IPS DF 6.9 (cell line): ENCODE results near the gene COMMD10.
A peak's percentile ranks its signal among the peaks of the same experiment; 100 is the strongest.
"Not testable (repeated sequence)": the region's sequence is repeated elsewhere in the genome, so short reads cannot be mapped to it uniquely, and the experiment has no call there.

Experiments
- DNase-seq: peaks from one replicate; pipeline ENCODE4 v3.0.0-alpha.2; 2013; ENCODE audit warnings: low read depth, low spot score
- H3K27ac ChIP-seq: one replicate; pipeline ENCODE4 v1.5.1; 2013; ENCODE audit warnings: low read length, control low read depth
- H3K27me3 ChIP-seq: 2 replicates; pipeline ENCODE4 v1.6.1; 2013; ENCODE audit warnings: mild to moderate bottlenecking, low read length; ENCODE audit not compliant: control insufficient read depth, insufficient read depth
- H3K36me3 ChIP-seq: 2 replicates; pipeline ENCODE4 v1.6.1; 2013; ENCODE audit warnings: low read length; ENCODE audit not compliant: control insufficient read depth, insufficient read depth
- H3K4me1 ChIP-seq: 2 replicates; pipeline ENCODE4 v1.6.1; 2013; ENCODE audit warnings: low read length; ENCODE audit not compliant: control insufficient read depth, insufficient read depth
- H3K4me3 ChIP-seq: 2 replicates; pipeline ENCODE4 v1.5.1; 2013; ENCODE audit warnings: mild to moderate bottlenecking, low read length
- H3K9me3 ChIP-seq: 2 replicates; pipeline ENCODE4 v1.6.1; 2013; ENCODE audit warnings: low read length, inconsistent platforms; ENCODE audit not compliant: control insufficient read depth, insufficient read depth
- WGBS: extraction: QIAGEN DNeasy Blood & Tissue Kit; methylation state at CpG from one replicate; pipeline ENCODE4 v1.1.7; 2013; ENCODE audit warnings: mixed read lengths, missing lambda C conversion rate; ENCODE audit not compliant: insufficient read length, insufficient coverage; 5-methylcytosine and 5-hydroxymethylcytosine counted together

Gene COMMD10

DNA sequence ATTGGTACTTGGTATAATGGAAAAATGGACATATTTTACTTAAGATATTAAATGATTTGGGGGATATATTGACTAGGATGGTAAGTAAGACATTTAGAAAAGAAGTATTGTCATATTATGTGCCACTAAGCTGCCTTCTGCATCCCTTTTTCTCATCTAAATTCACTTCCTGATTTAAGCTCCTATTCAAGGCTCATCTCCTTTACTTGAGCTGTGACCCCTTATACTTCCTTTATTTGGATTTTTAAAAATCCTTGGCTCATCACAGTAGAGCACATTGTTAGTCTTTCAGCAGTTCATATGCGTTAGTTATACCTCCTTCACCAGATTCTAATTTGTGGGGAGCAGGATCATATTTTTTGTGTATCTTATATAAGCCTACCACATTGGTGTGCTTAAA is 6.6 kb downstream of the COMMD10 start:
- no peaks in the 10 kb centered on the region for H3K4me1 ChIP-seq
- no peaks in the 10 kb centered on the region for H3K9me3 ChIP-seq
- no peak overlapping the region for H3K27ac ChIP-seq
- no peak for DNase-seq
- WGBS, result no CpG with 5 or more reads among the region's 1 CpG
- no peaks in the 10 kb centered on the region for H3K27me3 ChIP-seq
- H3K36me3 ChIP-seq, result peaks cover 2% of the 10 kb centered on the region; the same call in 1 of the 2 replicates
- H3K4me3 ChIP-seq, result no peak overlapping the region

DNA sequence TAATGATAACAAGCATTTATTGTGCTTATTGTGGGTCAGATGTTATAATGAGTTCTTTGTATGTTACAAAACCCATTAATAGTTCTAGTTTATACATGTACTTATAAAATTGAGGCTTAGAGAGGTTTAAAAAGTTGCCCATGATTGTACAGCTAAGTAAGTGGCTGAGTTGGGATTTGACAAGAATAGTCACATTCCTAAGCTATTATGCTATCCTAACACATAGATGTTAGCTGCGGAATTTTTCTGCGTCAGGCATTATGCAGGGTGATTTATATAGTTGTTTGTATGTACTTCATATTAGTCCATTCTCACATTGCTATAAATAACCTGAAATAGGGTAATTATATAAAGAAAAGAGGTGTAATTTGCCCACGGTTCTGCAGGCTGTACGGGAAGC is 12.5 kb downstream of the COMMD10 start:
- H3K27me3 ChIP-seq, result no peaks in the 10 kb centered on the region
- H3K4me3 ChIP-seq, result no peak overlapping the region
- H3K36me3 ChIP-seq, result peaks cover 2% of the 10 kb centered on the region; the same call in 1 of the 2 replicates
- WGBS, result no CpG with 5 or more reads among the region's 4 CpGs
- no peak for DNase-seq
- no peaks in the 10 kb centered on the region for H3K9me3 ChIP-seq
- no peak overlapping the region for H3K27ac ChIP-seq
- H3K4me1 ChIP-seq, result no peaks in the 10 kb centered on the region

DNA sequence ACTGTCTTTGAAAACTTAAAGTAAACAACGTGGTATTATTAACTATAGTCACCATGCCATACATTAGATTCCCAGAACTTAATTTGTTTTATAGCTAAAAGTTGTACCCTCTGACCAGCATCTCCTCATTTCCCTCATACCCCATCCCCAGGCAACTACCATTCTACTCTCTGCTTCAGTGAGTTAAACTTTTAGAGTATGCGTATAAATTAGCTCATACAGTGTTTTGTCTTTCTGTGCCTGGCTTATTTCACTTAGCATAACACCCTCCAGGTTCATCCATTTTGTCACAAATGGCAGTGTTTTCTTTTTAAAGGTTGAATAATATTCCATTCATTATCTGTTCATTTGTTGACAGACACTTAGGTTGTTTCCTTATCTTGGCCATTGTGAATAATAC is 14.2 kb downstream of the COMMD10 start:
- DNase-seq, result no peak
- Histone ChIP-seq H3K27ac (no peak overlapping the region), H3K9me3 (no peaks in the 10 kb centered on the region), H3K4me3 (no peak overlapping the region), H3K27me3 (no peaks in the 10 kb centered on the region), H3K36me3 (peaks cover 2% of the 10 kb centered on the region; the same call in 1 of the 2 replicates), H3K4me1 (no peaks in the 10 kb centered on the region)
- no CpG with 5 or more reads among the region's 2 CpGs for whole genome bisulfite sequencing

DNA sequence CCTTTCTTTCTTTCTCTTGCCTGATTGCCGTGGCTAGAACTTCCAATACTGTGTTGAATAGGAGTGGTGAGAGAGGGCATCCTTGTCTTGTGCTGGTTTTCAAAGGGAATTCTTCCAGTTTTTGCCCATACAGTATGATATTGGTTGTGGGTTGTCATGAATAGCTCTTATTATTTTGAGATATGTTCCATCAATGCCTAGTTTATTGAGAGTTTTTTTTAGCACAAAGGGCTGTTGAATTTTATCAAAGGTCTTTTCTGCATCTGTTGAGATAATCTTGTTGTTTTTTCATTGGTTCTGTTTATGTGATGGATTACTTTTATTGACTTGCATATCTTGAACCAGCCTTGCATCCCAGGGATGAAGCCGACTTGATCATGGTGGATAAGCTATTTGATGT is 20.1 kb downstream of the COMMD10 start:
- H3K27me3 ChIP-seq, H3K36me3 ChIP-seq, DNase-seq, H3K9me3 ChIP-seq, H3K4me1 ChIP-seq, H3K4me3 ChIP-seq, H3K27ac ChIP-seq: not testable (repeated sequence)
- WGBS, result no CpG with 5 or more reads among the region's 2 CpGs

DNA sequence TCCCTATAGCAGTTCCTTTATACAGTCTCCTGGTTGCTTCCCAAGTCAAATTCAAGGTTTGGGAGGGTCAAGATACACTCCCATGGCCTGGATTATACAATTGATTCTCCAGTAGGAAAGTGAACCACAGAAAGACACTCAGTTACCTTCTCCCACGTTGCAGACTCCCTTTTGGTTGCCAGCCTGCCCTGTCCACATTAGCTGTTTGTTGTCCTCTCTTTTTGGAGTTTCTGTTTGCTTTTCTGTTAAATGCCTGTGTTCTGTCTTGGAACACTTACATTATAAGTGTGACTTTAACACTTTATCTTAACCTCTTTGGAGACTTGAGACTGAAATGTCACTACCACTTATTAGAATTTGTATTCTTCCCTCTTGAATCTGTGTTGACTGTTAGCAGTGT is 30.3 kb downstream of the COMMD10 start:
- Histone ChIP-seq H3K4me1 (no peaks in the 10 kb centered on the region), H3K27ac (no peak overlapping the region), H3K4me3 (no peak overlapping the region), H3K27me3 (no peaks in the 10 kb centered on the region), H3K9me3 (no peaks in the 10 kb centered on the region), H3K36me3 (no peaks in the 10 kb centered on the region)
- DNase-seq, result no peak
- WGBS, result no CpG with 5 or more reads among the region's 1 CpG

DNA sequence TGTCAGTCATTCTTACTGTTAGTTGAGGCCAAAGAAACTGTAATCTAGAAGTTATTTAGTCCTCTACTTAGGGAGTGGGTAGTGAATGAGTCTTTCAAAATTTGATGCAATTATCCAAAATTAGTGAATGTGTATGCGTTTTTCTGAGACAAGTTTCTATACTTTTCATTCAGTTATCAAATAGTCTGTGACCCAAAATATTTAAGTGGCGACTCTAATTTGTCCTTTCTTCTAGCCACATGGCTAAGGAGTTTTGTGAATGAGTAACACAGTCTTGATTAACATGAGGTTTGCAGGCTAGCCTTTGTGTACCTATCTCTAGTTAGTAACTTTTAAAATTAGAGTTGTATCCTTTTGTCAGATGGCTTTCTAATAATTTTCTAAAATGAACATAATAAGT is 45.6 kb downstream of the COMMD10 start:
- no peak overlapping the region for H3K27ac ChIP-seq
- no peaks in the 10 kb centered on the region for H3K9me3 ChIP-seq
- no peak overlapping the region for H3K4me3 ChIP-seq
- H3K4me1 ChIP-seq, result no peaks in the 10 kb centered on the region
- no peak for DNase-seq
- no peaks in the 10 kb centered on the region for H3K27me3 ChIP-seq
- H3K36me3 ChIP-seq, result no peaks in the 10 kb centered on the region
- no CpG with 5 or more reads among the region's 2 CpGs for WGBS

DNA sequence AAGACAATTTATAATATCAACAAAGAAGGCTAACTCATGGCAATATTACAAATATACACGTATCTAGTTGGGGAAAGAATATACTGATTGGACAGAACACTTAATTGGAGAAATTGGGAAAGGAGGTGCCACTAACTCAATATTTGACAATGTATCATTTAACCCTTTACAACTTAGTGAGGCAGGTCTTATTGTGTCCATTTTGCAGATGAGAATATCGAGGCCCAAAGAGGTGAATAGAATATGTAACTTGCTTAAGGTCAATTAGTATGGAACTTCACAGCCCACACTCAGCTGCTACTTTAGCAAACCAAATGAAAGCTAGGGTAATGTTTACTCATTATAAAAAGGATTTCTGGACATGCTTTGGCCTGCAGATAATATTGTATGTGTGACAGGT is 46.2 kb downstream of the COMMD10 start:
- WGBS, result no CpG with 5 or more reads among the region's 2 CpGs
- H3K4me1 ChIP-seq, result no peaks in the 10 kb centered on the region
- H3K9me3 ChIP-seq, result no peaks in the 10 kb centered on the region
- no peak for DNase-seq
- H3K4me3 ChIP-seq, result no peak overlapping the region
- no peak overlapping the region for H3K27ac ChIP-seq
- no peaks in the 10 kb centered on the region for H3K36me3 ChIP-seq
- H3K27me3 ChIP-seq, result no peaks in the 10 kb centered on the region

DNA sequence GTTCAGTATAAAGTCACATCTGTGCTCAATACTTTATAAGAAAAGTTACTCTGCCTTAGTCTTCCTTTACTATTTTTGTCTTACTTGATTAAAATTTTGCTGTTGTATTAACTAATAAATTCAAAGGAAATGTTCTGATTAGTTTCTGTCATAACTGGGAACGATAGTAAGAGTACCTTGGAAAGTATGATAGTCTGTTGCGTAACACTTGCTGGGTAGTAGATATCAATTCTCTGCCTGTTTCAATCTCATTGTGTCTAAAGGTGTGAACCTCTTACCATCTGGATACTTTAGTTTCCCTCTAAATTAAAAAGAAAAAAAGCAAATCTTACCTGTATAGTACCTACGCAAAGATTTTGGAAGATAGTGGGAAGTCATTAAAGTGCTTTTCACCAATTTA is 48.5 kb downstream of the COMMD10 start:
- Histone ChIP-seq H3K27ac (no peak overlapping the region), H3K36me3 (no peaks in the 10 kb centered on the region), H3K4me1 (no peaks in the 10 kb centered on the region), H3K4me3 (no peak overlapping the region), H3K9me3 (no peaks in the 10 kb centered on the region), H3K27me3 (no peaks in the 10 kb centered on the region)
- no peak for DNase-seq
- no CpG with 5 or more reads among the region's 3 CpGs for WGBS

DNA sequence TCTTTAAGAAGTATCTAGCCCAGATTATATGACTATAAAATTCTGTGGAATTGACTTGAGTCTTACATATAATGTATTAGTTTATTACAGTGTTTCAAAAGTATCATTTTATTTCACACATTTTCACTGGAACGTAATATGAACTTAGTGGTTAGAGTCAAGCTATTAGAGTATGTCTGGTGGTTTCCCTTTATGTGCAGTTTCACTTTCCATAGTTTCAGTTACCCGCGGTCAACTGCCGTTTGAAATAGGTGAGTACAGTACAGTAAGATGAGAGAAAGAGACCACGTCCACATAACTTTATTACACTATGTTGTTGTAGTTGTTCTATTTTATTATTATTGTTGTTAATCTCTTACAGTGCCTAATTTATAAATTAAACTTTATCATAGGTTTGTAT is 50.5 kb downstream of the COMMD10 start:
- no peaks in the 10 kb centered on the region for H3K4me1 ChIP-seq
- no peak for DNase-seq

DNA sequence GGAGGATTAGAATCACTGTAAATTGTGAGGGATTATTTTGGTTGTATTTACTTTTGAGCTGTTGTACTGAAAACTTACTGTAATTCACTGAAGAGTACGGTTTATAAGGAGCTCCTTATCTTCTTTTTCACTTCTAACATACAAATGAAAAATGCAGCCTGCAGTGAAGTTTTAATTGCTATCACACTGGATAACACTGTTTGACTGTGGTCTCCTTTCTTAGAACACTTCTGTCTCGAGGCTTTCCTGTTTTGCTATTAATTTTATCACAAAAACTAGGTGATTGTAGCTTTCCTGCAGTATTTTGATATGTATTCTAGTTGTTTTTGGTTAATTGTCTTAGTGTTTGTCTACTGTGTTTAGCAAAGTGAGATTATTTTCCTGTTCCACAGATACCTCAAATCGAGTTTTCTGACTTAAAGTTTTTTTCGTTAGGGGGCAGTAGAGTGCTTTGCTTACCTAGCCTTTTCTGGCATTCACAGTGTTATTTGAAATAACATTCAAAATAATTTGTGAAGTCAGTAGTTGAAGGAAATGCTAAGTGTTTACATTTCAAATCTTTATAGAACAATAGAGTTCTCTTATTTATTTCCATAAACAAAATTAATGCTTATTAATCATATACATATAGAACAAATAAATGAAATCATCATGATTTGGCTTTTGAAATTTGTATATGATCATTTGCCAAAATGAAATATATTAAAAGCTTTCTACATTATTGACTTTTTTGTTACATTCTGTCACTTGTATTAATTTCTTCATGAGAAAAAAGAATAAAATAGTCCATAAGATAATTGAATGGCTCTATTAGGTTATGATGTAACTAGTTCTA is 52.9 kb downstream of the COMMD10 start:
- WGBS, result no CpG with 5 or more reads among the region's 4 CpGs
- peak; percentile 4 for DNase-seq
- Histone ChIP-seq H3K9me3 (no peaks in the 10 kb centered on the region), H3K27ac (no peak overlapping the region), H3K4me1 (no peaks in the 10 kb centered on the region), H3K36me3 (no peaks in the 10 kb centered on the region), H3K4me3 (no peak overlapping the region), H3K27me3 (no peaks in the 10 kb centered on the region)

More for the DNA sequence above, 50.5 kb downstream of the COMMD10 start:
- Histone ChIP-seq H3K4me3 (no peak overlapping the region), H3K27me3 (no peaks in the 10 kb centered on the region), H3K36me3 (no peaks in the 10 kb centered on the region), H3K27ac (no peak overlapping the region), H3K9me3 (no peaks in the 10 kb centered on the region)
- WGBS, result no CpG with 5 or more reads among the region's 5 CpGs

DNA sequence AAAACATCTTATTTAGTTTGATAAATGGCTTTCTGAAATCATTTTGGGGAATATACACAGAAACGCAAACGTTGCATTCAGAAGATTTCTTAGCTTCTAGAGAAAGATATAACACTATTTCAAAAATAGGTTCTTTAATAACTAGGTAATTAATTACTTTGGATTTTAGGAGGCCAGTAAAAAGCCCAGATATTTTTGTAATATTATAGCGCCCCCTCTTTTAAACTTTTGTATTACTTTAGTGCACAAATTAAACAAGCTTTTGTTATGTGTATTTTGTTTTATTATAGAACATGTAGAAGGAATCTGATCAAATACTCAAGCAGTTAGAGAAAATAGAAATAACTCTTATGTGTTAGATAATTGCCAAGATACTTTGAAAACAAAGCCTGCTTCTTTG is 57.7 kb downstream of the COMMD10 start:
- no peaks in the 10 kb centered on the region for H3K4me1 ChIP-seq
- H3K4me3 ChIP-seq, result no peak overlapping the region
- WGBS, result no CpG with 5 or more reads among the region's 3 CpGs
- no peaks in the 10 kb centered on the region for H3K9me3 ChIP-seq
- no peaks in the 10 kb centered on the region for H3K36me3 ChIP-seq
- H3K27me3 ChIP-seq, result no peaks in the 10 kb centered on the region
- H3K27ac ChIP-seq, result no peak overlapping the region
- DNase-seq, result no peak
